Hepatic stellate cell (primary cell): ENCODE results near the gene BTD.
"Not testable (repeated sequence)": the region's sequence is repeated elsewhere in the genome, so short reads cannot be mapped to it uniquely, and the experiment has no call there.

Source experiments
- DNase-seq: peaks from one replicate; pipeline ENCODE4 v3.0.0; 2011; ENCODE audit warnings: low spot score

BTD gene

GRCh38 chr3:15601399-15602145 is at the start of gene BTD, which contains the start of gene HACL1:
Gene BTD, plus strand, starts transcription at chr3:15601745. Its CDS starts 33,695 bp downstream, at chr3:15635440.
Gene HACL1, minus strand, starts transcription at chr3:15601569. Its CDS starts 106 bp downstream, at chr3:15601463.
- DNase-seq = peak; percentile 92

GRCh38 chr3:15551902-15552301 is 49.6 kb upstream of the BTD start:
- no peak for DNase-seq

- DNase-seq = no peak
Measured at GRCh38 chr3:15553749-15554148, 47.8 kb upstream of the BTD start.

GRCh38 chr3:15556512-15556911 is 45.0 kb upstream of the BTD start:
- DNase-seq = no peak

- peak; percentile 32 for DNase-seq
Measured at GRCh38 chr3:15557511-15557946, 44.0 kb upstream of the BTD start.

GRCh38 chr3:15558581-15558980 is 43.0 kb upstream of the BTD start:
- no peak for DNase-seq

- DNase-seq = no peak
Measured at GRCh38 chr3:15562560-15562959, 39.0 kb upstream of the BTD start.

GRCh38 chr3:15563190-15563589 is 38.4 kb upstream of the BTD start:
- no peak for DNase-seq

- DNase-seq = no peak
Measured at GRCh38 chr3:15572138-15572537, 29.4 kb upstream of the BTD start.

- DNase-seq = no peak
Measured at GRCh38 chr3:15575446-15575845, 26.1 kb upstream of the BTD start.

GRCh38 chr3:15576475-15576874 is 25.1 kb upstream of the BTD start:
- DNase-seq = no peak

- no peak for DNase-seq
Measured at GRCh38 chr3:15578289-15578867, 23.2 kb upstream of the BTD start.

GRCh38 chr3:15579051-15579450 is 22.5 kb upstream of the BTD start:
- DNase-seq = no peak

GRCh38 chr3:15581471-15582394 is 19.8 kb upstream of the BTD start:
- no peak for DNase-seq

- no peak for DNase-seq
Measured at GRCh38 chr3:15585111-15585845, 16.3 kb upstream of the BTD start.

GRCh38 chr3:15591242-15591641 is 10.3 kb upstream of the BTD start:
- DNase-seq = no peak

- no peak for DNase-seq
Measured at GRCh38 chr3:15591928-15592327, 9.6 kb upstream of the BTD start.

- DNase-seq = no peak
Measured at GRCh38 chr3:15592968-15593367, 8.6 kb upstream of the BTD start.

GRCh38 chr3:15595955-15596354 is 5.6 kb upstream of the BTD start:
- DNase-seq = no peak

- no peak for DNase-seq
Measured at GRCh38 chr3:15601046-15601398, 523 bp upstream of the BTD start.

GRCh38 chr3:15602146-15602536 is 596 bp downstream of the BTD start:
- DNase-seq = peak; percentile 29

- not testable (repeated sequence) for DNase-seq
Measured at GRCh38 chr3:15602816-15603215, 1.3 kb downstream of the BTD start.
